Skeletal muscle tissue (tissue), 4 donors: ENCODE results near the gene BARX2. TPM values are rescaled to one million over a fixed set of nuclear protein-coding genes. Genes with fewer than 3 reads are reported as not detected.

Experiments used
- H3K27ac ChIP-seq: one replicate; pipeline ENCODE4 v1.7.0; 2013; ENCODE audit warnings: mild to moderate bottlenecking, low read depth, low read length, inconsistent platforms
- H3K27me3 ChIP-seq, 3 donors: one replicate each; pipeline ENCODE4 v1.7.0; 2013; ENCODE audit warnings: low read length in 3 of 3; ENCODE audit not compliant: control insufficient read depth in 3 of 3, insufficient read depth in 3 of 3
- H3K36me3 ChIP-seq, 3 donors: one replicate each; pipeline ENCODE4 v1.7.0; 2013; ENCODE audit warnings: low read length in 3 of 3; ENCODE audit not compliant: control insufficient read depth in 3 of 3, insufficient read depth in 3 of 3
- H3K4me1 ChIP-seq, 3 donors: one replicate each; pipeline ENCODE4 v1.7.0; 2013; ENCODE audit warnings: low read length in 3 of 3, mild to moderate bottlenecking in 3 of 3; ENCODE audit not compliant: control insufficient read depth in 3 of 3, insufficient read depth in 3 of 3
- H3K4me3 ChIP-seq, 3 donors: one replicate each; pipeline ENCODE4 v1.7.0; 2013; ENCODE audit warnings: low read length in 3 of 3
- H3K9ac ChIP-seq, 3 donors: one replicate each; pipeline ENCODE4 v1.7.0; 2013; ENCODE audit warnings: low read length in 3 of 3, mild to moderate bottlenecking in 3 of 3, moderate library complexity in 2 of 3, low read depth in 1 of 3
- H3K9me3 ChIP-seq, 3 donors: one replicate each; pipeline ENCODE4 v1.7.0; 2013; ENCODE audit warnings: low read length in 3 of 3; ENCODE audit not compliant: control insufficient read depth in 3 of 3
- total RNA-seq: library from RNA; depleted of rRNA; stranded (reverse); fragments of >200 nt; gene quantifications from one replicate; pipeline ENCODE4 v1.2.3, GENCODE V29; 2014
- donor health status: Osteomylitis.

The BARX2 gene
- total RNA-seq, 1 donor from 2014 or later = not detected

DNA sequence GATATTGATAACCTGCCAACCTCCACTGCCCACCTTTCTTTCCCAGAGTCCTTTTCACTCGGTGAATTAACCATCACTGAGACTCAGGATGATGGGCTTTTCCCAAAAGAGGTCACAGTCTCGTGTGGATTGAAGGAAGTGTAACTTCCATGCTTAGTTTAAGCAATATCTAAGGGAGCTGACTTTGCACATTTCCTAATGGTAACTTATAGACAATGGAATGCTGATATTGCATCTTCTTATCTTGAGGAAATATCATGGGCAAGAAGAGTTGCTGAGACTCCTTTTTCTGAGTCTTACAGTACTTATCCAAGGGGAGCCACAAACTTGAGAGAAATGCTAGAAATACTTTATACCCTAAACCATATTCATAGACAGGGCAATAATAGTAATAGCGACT is 8.8 kb downstream of the BARX2 start:
- no peaks in the 10 kb centered on the region for H3K4me1 ChIP-seq
- no peak overlapping the region for H3K9ac ChIP-seq
- H3K36me3 ChIP-seq = no peaks in the 10 kb centered on the region
- peaks cover 8 to 36% (median 11%) of the 10 kb centered on the region in 3 donors for H3K27me3 ChIP-seq
- no peaks in the 10 kb centered on the region for H3K9me3 ChIP-seq
- H3K4me3 ChIP-seq = no peak overlapping the region
- H3K27ac ChIP-seq = no peak overlapping the region

DNA sequence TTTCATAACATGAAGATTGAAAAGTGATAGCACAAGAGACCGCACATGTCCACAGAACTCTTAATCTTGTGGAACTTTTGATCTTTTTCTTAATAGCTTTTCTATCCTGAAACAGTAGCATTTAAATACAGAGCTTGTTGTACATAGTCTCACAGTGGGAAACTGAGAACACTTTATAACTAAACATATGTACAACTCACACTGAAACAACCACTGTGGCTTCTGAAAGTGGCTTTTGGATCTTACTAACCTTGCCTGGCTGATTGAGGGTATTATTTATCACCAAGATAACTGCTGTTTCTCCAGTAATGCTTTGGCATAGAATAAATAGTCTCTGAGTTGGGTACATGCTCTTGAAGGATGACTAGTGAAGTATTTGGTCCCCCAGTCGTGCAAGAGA is 10.2 kb downstream of the BARX2 start:
- Histone ChIP-seq H3K36me3 (no peaks in the 10 kb centered on the region), H3K27me3 (peaks cover 7 to 31% (median 8%) of the 10 kb centered on the region in 3 donors), H3K27ac (no peak overlapping the region), H3K4me3 (no peak overlapping the region), H3K9ac (no peak overlapping the region), H3K9me3 (no peaks in the 10 kb centered on the region), H3K4me1 (no peaks in the 10 kb centered on the region)

DNA sequence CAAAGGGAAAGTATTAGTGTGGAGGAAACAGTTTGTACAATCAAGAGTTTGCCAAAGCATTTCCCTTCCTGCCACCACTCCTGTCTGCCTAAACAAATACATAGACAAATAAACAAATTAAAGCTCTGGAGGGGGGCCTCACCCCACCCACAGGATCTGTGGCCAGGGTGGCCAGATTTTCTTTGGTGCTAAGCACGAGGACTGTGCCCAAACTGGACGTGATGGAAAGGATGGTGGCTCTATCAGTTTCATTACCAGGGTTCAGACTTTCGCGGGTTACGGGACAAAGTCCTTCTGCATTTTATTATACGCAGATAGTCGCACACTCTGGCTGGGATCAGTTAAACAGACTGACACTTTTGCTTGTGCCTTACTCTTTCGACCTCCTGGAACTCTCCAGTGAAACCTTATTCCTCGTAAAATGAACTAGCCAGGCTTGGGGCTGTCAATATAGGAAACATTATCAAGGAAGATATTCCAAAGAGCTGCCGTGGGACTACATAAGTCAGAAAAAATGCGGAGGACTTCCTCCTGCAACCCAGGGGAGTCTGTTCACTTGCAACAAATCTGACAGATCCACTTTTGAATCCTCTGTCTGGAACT is 11.2 kb downstream of the BARX2 start:
- Histone ChIP-seq H3K36me3 (no peaks in the 10 kb centered on the region), H3K27ac (no peak overlapping the region), H3K27me3 (peaks cover 7 to 30% (median 8%) of the 10 kb centered on the region in 3 donors), H3K9ac (no peak overlapping the region), H3K4me3 (no peak overlapping the region), H3K9me3 (no peaks in the 10 kb centered on the region), H3K4me1 (no peaks in the 10 kb centered on the region)

GRCh38 chr11:129387434-129387833 is 11.8 kb downstream of the BARX2 start:
- Histone ChIP-seq H3K27me3 (peaks cover 7 to 27% (median 8%) of the 10 kb centered on the region in 3 donors), H3K36me3 (no peaks in the 10 kb centered on the region), H3K9me3 (no peaks in the 10 kb centered on the region), H3K27ac (no peak overlapping the region), H3K9ac (no peak overlapping the region), H3K4me1 (no peaks in the 10 kb centered on the region), H3K4me3 (no peak overlapping the region)

DNA sequence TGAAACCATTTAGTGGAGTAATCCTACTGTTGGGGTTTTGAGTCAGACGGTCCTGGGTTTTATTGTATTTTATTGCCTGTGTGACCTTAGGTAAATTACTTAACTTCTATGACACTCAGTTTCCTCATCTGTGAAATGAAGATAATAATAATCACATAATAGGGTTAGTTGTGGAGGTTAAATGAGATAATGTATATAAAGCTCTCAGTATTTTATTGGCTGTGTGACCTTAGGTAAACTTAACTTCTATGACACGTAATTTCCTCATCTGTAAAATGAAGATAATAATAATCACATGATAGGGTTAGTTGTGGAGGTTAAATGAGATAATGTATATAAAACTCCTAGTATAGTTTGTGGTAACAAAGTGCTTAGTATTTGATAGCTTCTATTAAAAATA is 13.2 kb downstream of the BARX2 start:
- H3K9me3 ChIP-seq = no peaks in the 10 kb centered on the region
- H3K36me3 ChIP-seq = no peaks in the 10 kb centered on the region

GRCh38 chr11:129390303-129390821 is 14.7 kb downstream of the BARX2 start:
- H3K27ac ChIP-seq = no peak overlapping the region
- peaks cover 0 to 25% (median 4%) of the 10 kb centered on the region in 3 donors for H3K27me3 ChIP-seq
- no peaks in the 10 kb centered on the region for H3K9me3 ChIP-seq
- no peaks in the 10 kb centered on the region for H3K36me3 ChIP-seq
- no peaks in the 10 kb centered on the region for H3K4me1 ChIP-seq
- no peak overlapping the region for H3K4me3 ChIP-seq
- H3K9ac ChIP-seq = no peak overlapping the region

More for the DNA sequence above, 13.2 kb downstream of the BARX2 start:
- no peak overlapping the region for H3K4me3 ChIP-seq
- no peak overlapping the region for H3K27ac ChIP-seq
- H3K4me1 ChIP-seq = no peaks in the 10 kb centered on the region
- H3K9ac ChIP-seq = no peak overlapping the region
- H3K27me3 ChIP-seq = peaks cover 4 to 24% (median 4%) of the 10 kb centered on the region in 3 donors

DNA sequence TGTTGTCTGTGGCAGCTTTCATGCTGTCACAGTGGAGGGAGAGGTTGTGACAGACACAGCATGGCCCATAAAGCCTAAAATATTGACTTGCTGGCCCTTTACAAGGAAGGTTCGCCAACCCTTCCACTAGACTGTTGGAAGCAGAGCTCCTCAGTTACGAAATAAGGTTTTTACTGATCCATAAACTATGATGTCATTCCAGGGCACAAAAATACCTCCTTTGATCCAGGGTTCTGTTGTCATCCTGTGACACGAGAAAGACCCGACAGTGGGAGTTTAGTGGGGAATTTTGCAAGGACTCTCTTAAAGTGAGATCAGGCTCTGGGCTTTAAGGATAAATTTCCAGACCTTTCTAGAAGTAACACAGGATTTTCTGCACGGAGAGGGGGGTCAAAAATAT is 15.7 kb downstream of the BARX2 start:
- Histone ChIP-seq H3K4me3 (no peak overlapping the region), H3K36me3 (no peaks in the 10 kb centered on the region), H3K9me3 (no peaks in the 10 kb centered on the region), H3K4me1 (no peaks in the 10 kb centered on the region), H3K9ac (no peak overlapping the region), H3K27me3 (peaks cover 0 to 33% (median 4%) of the 10 kb centered on the region in 3 donors), H3K27ac (no peak overlapping the region)

DNA sequence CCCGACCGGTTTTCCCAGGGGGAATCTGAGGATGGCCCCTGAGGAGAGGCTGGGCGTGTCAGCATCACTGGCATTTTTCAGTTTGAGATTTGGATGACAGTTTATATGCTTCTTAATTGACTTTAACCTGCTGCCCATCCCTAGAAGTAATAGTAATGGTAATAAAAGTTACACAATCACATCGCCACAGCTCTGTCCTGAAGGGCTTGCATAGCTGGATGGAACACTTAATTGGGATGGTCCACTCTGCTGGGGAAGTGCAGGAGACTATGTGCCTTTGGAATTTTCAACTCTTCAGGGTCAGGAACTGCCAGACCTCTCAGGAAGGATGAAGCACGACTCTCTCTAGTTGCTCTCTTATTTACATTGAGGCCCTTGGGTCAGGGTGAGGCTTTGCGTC is 16.2 kb downstream of the BARX2 start:
- Histone ChIP-seq H3K9ac (no peak overlapping the region), H3K9me3 (no peaks in the 10 kb centered on the region), H3K36me3 (no peaks in the 10 kb centered on the region), H3K4me1 (no peaks in the 10 kb centered on the region), H3K27ac (no peak overlapping the region), H3K4me3 (no peak overlapping the region), H3K27me3 (peaks cover 0 to 32% (median 4%) of the 10 kb centered on the region in 3 donors)

DNA sequence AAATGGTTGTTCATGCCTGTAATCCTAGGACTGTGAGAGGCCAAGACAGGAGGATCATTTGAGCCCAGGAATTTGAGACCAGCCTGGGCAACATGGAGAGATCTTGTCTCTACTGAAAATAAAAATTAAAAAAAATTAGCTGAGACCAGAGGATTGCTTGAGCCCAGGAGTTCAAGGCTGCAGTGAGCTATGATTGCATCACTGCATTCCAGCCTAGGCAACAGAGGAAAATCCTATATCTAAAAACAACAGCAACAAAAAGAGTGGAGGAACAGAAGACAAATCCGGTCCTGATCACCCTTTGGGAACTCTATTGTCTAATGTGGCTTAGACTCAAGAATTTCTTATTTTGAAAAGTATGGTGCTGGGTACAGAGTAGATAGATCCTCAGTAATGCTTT is 17.3 kb downstream of the BARX2 start:
- H3K27ac ChIP-seq = no peak overlapping the region
- H3K27me3 ChIP-seq = peaks cover 0 to 22% (median 4%) of the 10 kb centered on the region in 3 donors
- H3K9me3 ChIP-seq = no peaks in the 10 kb centered on the region
- no peaks in the 10 kb centered on the region for H3K36me3 ChIP-seq
- H3K4me3 ChIP-seq = no peak overlapping the region
- no peak overlapping the region for H3K9ac ChIP-seq
- H3K4me1 ChIP-seq = no peaks in the 10 kb centered on the region

DNA sequence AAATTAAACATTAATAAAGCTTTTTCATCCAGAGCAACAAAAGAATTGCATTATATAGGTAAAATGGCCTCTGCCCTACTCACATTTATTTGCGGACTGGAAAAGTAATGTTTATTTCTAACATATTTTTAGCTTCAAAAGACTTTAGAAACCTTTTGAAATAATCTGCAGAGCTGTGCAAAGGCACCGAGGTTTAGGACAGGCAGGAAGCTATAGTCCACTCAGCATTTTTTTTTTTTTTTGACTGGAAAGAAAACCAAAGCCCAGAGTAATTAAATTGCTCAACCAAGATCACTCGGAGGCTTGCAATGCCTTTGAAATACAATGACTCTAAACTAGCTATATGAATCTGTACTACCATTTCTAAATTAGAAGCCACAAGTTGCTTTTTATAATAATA is 19.1 kb downstream of the BARX2 start:
- H3K9ac ChIP-seq = no peak overlapping the region

More for the DNA sequence above, 19.1 kb downstream of the BARX2 start:
- Histone ChIP-seq H3K27me3 (peaks cover 0 to 19% (median 4%) of the 10 kb centered on the region in 3 donors), H3K36me3 (no peaks in the 10 kb centered on the region), H3K27ac (no peak overlapping the region), H3K9me3 (peaks cover 0 to 3% (median 0%) of the 10 kb centered on the region in 3 donors), H3K4me3 (no peak overlapping the region), H3K4me1 (no peaks in the 10 kb centered on the region)
